Measurements from ENCODE around the gene CCN5.
"Not testable (repeated sequence)": the region's sequence is repeated elsewhere in the genome, so short reads cannot be mapped to it uniquely, and the experiment has no call there.

Gene CCN5

GRCh38 chr20:44694159-44694558 lies 21.0 kb upstream of the CCN5 start:
- TF ChIP-seq CTCF (IDR thresholded peaks at IDR 0.05) = no peak
- Histone ChIP-seq H3K4me3 (ENCODE audit: low read depth in 1 of 2, low read length in 1 of 2) (no peak overlapping the region), H3K27ac (no peak overlapping the region), H3K9me3 (no peaks in the 10 kb centered on the region), H3K36me3 (no peaks in the 10 kb centered on the region), H3K4me1 (ENCODE audit: control insufficient read depth in 1 of 2, insufficient read depth in 1 of 2, low read depth in 1 of 2, low read length in 1 of 2) (no peaks in the 10 kb centered on the region), H3K27me3 (no peaks in the 10 kb centered on the region)

- no peak overlapping the region for H3K4me3 ChIP-seq (ENCODE audit: low read depth in 1 of 2, low read length in 1 of 2)
- H3K9me3 ChIP-seq = no peaks in the 10 kb centered on the region
- H3K36me3 ChIP-seq = no peaks in the 10 kb centered on the region
- TF ChIP-seq CTCF (IDR thresholded peaks at IDR 0.05) = no peak
- no peaks in the 10 kb centered on the region for H3K4me1 ChIP-seq (ENCODE audit: control insufficient read depth in 1 of 2, insufficient read depth in 1 of 2, low read depth in 1 of 2, low read length in 1 of 2)
- no peaks in the 10 kb centered on the region for H3K27me3 ChIP-seq
- H3K27ac ChIP-seq = no peak overlapping the region
Measured at GRCh38 chr20:44695295-44695673, 19.9 kb upstream of the CCN5 start.

DNA sequence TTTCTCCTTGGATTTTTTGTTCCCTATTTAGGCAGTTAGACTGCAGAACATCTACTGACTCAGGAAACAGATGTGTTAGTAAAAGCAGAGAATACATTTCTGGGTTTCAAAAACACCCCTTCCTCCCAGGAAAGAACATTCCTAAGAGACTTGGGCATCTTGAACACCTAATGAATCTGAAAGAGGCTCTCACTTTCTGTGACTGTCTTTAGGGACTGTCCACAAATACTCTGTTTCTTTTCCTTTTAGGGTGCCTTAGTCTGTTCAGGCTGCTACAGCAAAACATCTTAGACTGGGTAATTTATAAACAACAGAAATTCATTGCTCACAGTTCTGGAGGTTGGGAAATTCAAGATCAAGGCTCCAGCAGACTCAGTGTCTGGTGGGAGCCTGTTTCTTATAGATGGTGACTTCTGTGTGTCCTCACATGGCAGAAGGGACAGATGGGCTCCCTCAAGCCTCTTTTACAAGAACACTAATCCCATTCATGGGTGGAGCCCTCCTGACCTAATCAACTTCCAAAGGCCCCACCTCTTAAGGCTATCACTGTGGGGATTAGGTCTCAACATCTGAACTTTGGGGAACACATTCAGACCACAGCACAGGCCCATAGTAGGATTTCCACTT lies 19.4 kb upstream of the CCN5 start:
- TF ChIP-seq CTCF (IDR thresholded peaks at IDR 0.05) = no peak
- Histone ChIP-seq H3K27ac (no peak overlapping the region), H3K36me3 (no peaks in the 10 kb centered on the region), H3K4me1 (ENCODE audit: control insufficient read depth in 1 of 2, insufficient read depth in 1 of 2, low read depth in 1 of 2, low read length in 1 of 2) (no peaks in the 10 kb centered on the region), H3K27me3 (no peaks in the 10 kb centered on the region), H3K4me3 (ENCODE audit: low read depth in 1 of 2, low read length in 1 of 2) (no peak overlapping the region), H3K9me3 (no peaks in the 10 kb centered on the region)

- no peak for TF ChIP-seq CTCF (IDR thresholded peaks at IDR 0.05)
- H3K27me3 ChIP-seq = no peaks in the 10 kb centered on the region
- no peak overlapping the region for H3K27ac ChIP-seq
- no peaks in the 10 kb centered on the region for H3K36me3 ChIP-seq
- H3K4me3 ChIP-seq (ENCODE audit: low read depth in 1 of 2, low read length in 1 of 2) = no peak overlapping the region
- H3K9me3 ChIP-seq = no peaks in the 10 kb centered on the region
- H3K4me1 ChIP-seq (ENCODE audit: control insufficient read depth in 1 of 2, insufficient read depth in 1 of 2, low read depth in 1 of 2, low read length in 1 of 2) = no peaks in the 10 kb centered on the region
Measured at GRCh38 chr20:44696315-44696714, 18.9 kb upstream of the CCN5 start.

GRCh38 chr20:44697041-44697440 lies 18.1 kb upstream of the CCN5 start:
- not testable (repeated sequence) for H3K9me3 ChIP-seq; H3K4me3 ChIP-seq (ENCODE audit: low read depth in 1 of 2, low read length in 1 of 2); H3K4me1 ChIP-seq (ENCODE audit: control insufficient read depth in 1 of 2, insufficient read depth in 1 of 2, low read depth in 1 of 2, low read length in 1 of 2); H3K36me3 ChIP-seq; H3K27me3 ChIP-seq; H3K27ac ChIP-seq

DNA sequence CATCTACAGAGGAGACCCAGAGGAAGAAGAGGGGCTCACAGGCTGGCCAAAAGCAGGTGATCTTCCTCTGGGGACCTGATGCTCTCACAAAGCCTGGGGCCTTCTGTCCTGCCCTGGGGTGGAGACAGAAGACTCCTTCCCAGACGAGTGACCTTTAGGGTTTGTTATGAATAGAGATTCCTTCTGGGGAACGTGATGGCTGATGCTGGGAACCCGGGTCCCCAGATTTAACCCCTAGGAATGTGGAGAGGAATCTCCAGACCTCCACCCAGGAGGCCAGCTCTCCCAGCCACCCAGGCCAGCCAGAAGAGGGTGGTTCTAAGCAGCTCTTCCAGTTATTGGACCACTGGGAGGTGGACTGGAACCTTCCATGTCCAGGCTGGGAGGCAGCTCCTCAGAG lies 16.8 kb upstream of the CCN5 start:
- no peaks in the 10 kb centered on the region for H3K36me3 ChIP-seq

More for the DNA sequence above, 16.8 kb upstream of the CCN5 start:
- H3K27me3 ChIP-seq = peaks cover 4% of the 10 kb centered on the region
- H3K9me3 ChIP-seq = no peaks in the 10 kb centered on the region
- no peak overlapping the region for H3K4me3 ChIP-seq (ENCODE audit: low read depth in 1 of 2, low read length in 1 of 2)
- TF ChIP-seq CTCF (IDR thresholded peaks at IDR 0.05) = no peak
- H3K27ac ChIP-seq = no peak overlapping the region
- H3K4me1 ChIP-seq (ENCODE audit: control insufficient read depth in 1 of 2, insufficient read depth in 1 of 2, low read depth in 1 of 2, low read length in 1 of 2) = no peaks in the 10 kb centered on the region

Data from neutrophil (primary cell).